Panc1 (cell line): ENCODE results near the gene PEX7. TPM values are rescaled to one million over a fixed set of nuclear protein-coding genes. Genes with fewer than 3 reads are reported as not detected.
"Not testable (repeated sequence)": the region's sequence is repeated elsewhere in the genome, so short reads cannot be mapped to it uniquely, and the experiment has no call there.

Source experiments
- ATAC-seq: fragments of 200-7000 bp; cut with Tn5 transposase; 2 replicates; pipeline ENCODE4 v1.9.1; 2020; ENCODE audit warnings: mild to moderate bottlenecking, moderate library complexity
- BruUV-seq: library from RNA; stranded (reverse); fragments of 400-500 nt; replicated peaks from 2 replicates; lab custom pipeline; 2021; lab: Mats Ljungman, UMichigan
- CTCF ChIA-PET: fragments of 300-600 bp; sonication (Branson Sonifier 250); formaldehyde crosslinking; loops from one replicate; lab custom pipeline; 2022; ENCODE audit warnings: antibody characterized with exemption; lab: Charles Lee
- POLR2A ChIA-PET: fragments of 300-600 bp; sonication (Branson Sonifier 250); formaldehyde crosslinking; loops from one replicate; lab custom pipeline; 2022; ENCODE audit warnings: antibody characterized with exemption; lab: Charles Lee
- DNase-seq: peaks from one replicate; pipeline ENCODE4 v3.0.0-alpha.2; 2010; ENCODE audit warnings: low read depth, low spot score
- H3K27ac ChIP-seq: 2 replicates; pipeline ENCODE4 v1.5.1; 2011; ENCODE audit warnings: mild to moderate bottlenecking, low read length, inconsistent platforms
- H3K27me3 ChIP-seq: fragments of 200-500 bp; sonication (Bioruptor generic); 2 replicates; pipeline ENCODE4 v1.6.0; 2014; ENCODE audit warnings: low read length, inconsistent platforms; ENCODE audit not compliant: control insufficient read depth, insufficient read depth
- H3K36me3 ChIP-seq: fragments of 200-500 bp; sonication (Bioruptor generic); 2 replicates; pipeline ENCODE4 v1.5.1; 2014; ENCODE audit warnings: inconsistent platforms, mild to moderate bottlenecking, low read length, moderate library complexity; ENCODE audit not compliant: control insufficient read depth, insufficient read depth
- H3K4me1 ChIP-seq: 2 replicates; pipeline ENCODE4 v1.5.1; 2011; ENCODE audit warnings: inconsistent platforms, mild to moderate bottlenecking, low read length, moderate library complexity; ENCODE audit not compliant: control insufficient read depth, insufficient read depth
- H3K4me3 ChIP-seq, 2 experiments: 2 replicates each; pipeline ENCODE4 v1.5.1; 2011 to 2012; ENCODE audit warnings: low read depth in 2 of 2, low read length in 2 of 2, mild to moderate bottlenecking in 2 of 2, inconsistent platforms in 1 of 2, moderate library complexity in 1 of 2
- H3K9me3 ChIP-seq: fragments of 200-500 bp; sonication (Bioruptor generic); 2 replicates; pipeline ENCODE4 v1.5.1; 2014; ENCODE audit warnings: low read depth, mild to moderate bottlenecking, inconsistent platforms, low read length, moderate library complexity; ENCODE audit not compliant: control insufficient read depth, insufficient read depth
- POLR2AphosphoS5 ChIP-seq: IDR thresholded peaks from 2 replicates; pipeline ENCODE4 v1.6.1; 2012; ENCODE audit warnings: mild to moderate bottlenecking, low read depth, low read length, moderate library complexity
- SIN3A ChIP-seq: IDR thresholded peaks from 2 replicates; pipeline ENCODE4 v1.6.1; 2012; ENCODE audit warnings: low read depth, mild to moderate bottlenecking, low read length, moderate library complexity, borderline replicate concordance; ENCODE audit not compliant: insufficient read depth
- TCF7L2 ChIP-seq: IDR thresholded peaks from 2 replicates; pipeline ENCODE4 v1.6.1; 2011; ENCODE audit warnings: mild to moderate bottlenecking, low read depth, low read length, inconsistent platforms
- in situ Hi-C: cut with HindIII; loops from 2 replicates; pipeline ENCODE4 v1.10.0; 2016; ENCODE audit warnings: low sequenced_read_pairs, low pct_unique_long_range_greater_than_20kb
- intact Hi-C: fragments of 100-400 bp; cut with micrococcal nuclease; formaldehyde crosslinking; loops from one replicate; pipeline ENCODE4 v1.10.0; 2022; ENCODE audit not compliant: unreplicated experiment
- total RNA-seq: library from RNA; stranded (reverse); gene quantifications from one replicate; pipeline ENCODE4 v1.2.1, GENCODE V29; 2021; ENCODE audit not compliant: unreplicated experiment
- TF ChIP-seq, protein P1 (sequence below), 2 experiments: IDR thresholded peaks; 2 replicates each; pipeline ENCODE4 v1.6.1; 2011 to 2012; ENCODE audit warnings: low read depth in 2 of 2, control low read depth in 1 of 2, low read length in 1 of 2, mild to moderate bottlenecking in 1 of 2, moderate library complexity in 1 of 2; ENCODE audit not compliant: insufficient read depth in 1 of 2
- TF ChIP-seq, protein P2 (sequence below): fragments of 450-650 bp; IDR thresholded peaks from 2 replicates; pipeline ENCODE4 v1.5.1; 2017; ENCODE audit warnings: mild to moderate bottlenecking

Gene PEX7
- total RNA-seq, 1 experiment from 2014 or later: 8.8 TPM

GRCh38 chr6:136812174-136812573 lies 10.2 kb upstream of the PEX7 start:
- no peaks in the 10 kb centered on the region for H3K27me3 ChIP-seq
- no peaks in the 10 kb centered on the region for H3K4me1 ChIP-seq
- ATAC-seq (no peak), DNase-seq (no peak)
- in situ Hi-C loops (no loop called here), intact Hi-C loops (no loop called here)
- ChIA-PET CTCF (no interaction called here), POLR2A (no interaction called here)
- no TSS peak for BruUV-seq
- no peaks in the 10 kb centered on the region for H3K9me3 ChIP-seq
- no peak overlapping the region for H3K27ac ChIP-seq
- H3K36me3 ChIP-seq: no peaks in the 10 kb centered on the region
- no peak overlapping the region for H3K4me3 ChIP-seq
- TF ChIP-seq, protein P1, sequence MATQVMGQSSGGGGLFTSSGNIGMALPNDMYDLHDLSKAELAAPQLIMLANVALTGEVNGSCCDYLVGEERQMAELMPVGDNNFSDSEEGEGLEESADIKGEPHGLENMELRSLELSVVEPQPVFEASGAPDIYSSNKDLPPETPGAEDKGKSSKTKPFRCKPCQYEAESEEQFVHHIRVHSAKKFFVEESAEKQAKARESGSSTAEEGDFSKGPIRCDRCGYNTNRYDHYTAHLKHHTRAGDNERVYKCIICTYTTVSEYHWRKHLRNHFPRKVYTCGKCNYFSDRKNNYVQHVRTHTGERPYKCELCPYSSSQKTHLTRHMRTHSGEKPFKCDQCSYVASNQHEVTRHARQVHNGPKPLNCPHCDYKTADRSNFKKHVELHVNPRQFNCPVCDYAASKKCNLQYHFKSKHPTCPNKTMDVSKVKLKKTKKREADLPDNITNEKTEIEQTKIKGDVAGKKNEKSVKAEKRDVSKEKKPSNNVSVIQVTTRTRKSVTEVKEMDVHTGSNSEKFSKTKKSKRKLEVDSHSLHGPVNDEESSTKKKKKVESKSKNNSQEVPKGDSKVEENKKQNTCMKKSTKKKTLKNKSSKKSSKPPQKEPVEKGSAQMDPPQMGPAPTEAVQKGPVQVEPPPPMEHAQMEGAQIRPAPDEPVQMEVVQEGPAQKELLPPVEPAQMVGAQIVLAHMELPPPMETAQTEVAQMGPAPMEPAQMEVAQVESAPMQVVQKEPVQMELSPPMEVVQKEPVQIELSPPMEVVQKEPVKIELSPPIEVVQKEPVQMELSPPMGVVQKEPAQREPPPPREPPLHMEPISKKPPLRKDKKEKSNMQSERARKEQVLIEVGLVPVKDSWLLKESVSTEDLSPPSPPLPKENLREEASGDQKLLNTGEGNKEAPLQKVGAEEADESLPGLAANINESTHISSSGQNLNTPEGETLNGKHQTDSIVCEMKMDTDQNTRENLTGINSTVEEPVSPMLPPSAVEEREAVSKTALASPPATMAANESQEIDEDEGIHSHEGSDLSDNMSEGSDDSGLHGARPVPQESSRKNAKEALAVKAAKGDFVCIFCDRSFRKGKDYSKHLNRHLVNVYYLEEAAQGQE (IDR thresholded peaks at IDR 0.05; ENCODE audit: insufficient read depth in 1 of 2, low read depth in 2 of 2, low read length in 1 of 2): no peak
- TF ChIP-seq POLR2AphosphoS5 (no peak), TCF7L2 (no peak), SIN3A (no peak)
- TF ChIP-seq, protein P2, sequence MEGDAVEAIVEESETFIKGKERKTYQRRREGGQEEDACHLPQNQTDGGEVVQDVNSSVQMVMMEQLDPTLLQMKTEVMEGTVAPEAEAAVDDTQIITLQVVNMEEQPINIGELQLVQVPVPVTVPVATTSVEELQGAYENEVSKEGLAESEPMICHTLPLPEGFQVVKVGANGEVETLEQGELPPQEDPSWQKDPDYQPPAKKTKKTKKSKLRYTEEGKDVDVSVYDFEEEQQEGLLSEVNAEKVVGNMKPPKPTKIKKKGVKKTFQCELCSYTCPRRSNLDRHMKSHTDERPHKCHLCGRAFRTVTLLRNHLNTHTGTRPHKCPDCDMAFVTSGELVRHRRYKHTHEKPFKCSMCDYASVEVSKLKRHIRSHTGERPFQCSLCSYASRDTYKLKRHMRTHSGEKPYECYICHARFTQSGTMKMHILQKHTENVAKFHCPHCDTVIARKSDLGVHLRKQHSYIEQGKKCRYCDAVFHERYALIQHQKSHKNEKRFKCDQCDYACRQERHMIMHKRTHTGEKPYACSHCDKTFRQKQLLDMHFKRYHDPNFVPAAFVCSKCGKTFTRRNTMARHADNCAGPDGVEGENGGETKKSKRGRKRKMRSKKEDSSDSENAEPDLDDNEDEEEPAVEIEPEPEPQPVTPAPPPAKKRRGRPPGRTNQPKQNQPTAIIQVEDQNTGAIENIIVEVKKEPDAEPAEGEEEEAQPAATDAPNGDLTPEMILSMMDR: no peak

- H3K27me3 ChIP-seq, H3K4me1 ChIP-seq, H3K36me3 ChIP-seq, H3K27ac ChIP-seq, POLR2A ChIA-PET, CTCF ChIA-PET, H3K4me3 ChIP-seq, H3K9me3 ChIP-seq, ATAC-seq, in situ Hi-C loops, DNase-seq, intact Hi-C loops, BruUV-seq: not testable (repeated sequence)
Measured at GRCh38 chr6:136815608-136816007, 6.8 kb upstream of the PEX7 start.

GRCh38 chr6:136816656-136817055 lies 5.7 kb upstream of the PEX7 start:
- in situ Hi-C loops: no loop called here
- CTCF ChIA-PET: no interaction called here
- no peak for ATAC-seq

More at GRCh38 chr6:136816656-136817055, 5.7 kb upstream of the PEX7 start:
- H3K27me3 ChIP-seq: no peaks in the 10 kb centered on the region
- TF ChIP-seq SIN3A: no peak
- no peak for TF ChIP-seq TCF7L2
- TF ChIP-seq, protein P2: no peak
- no peak for TF ChIP-seq POLR2AphosphoS5
- TF ChIP-seq, protein P1 (IDR thresholded peaks at IDR 0.05; ENCODE audit: insufficient read depth in 1 of 2, low read depth in 2 of 2, low read length in 1 of 2): no peak
- POLR2A ChIA-PET: no interaction called here
- no peaks in the 10 kb centered on the region for H3K36me3 ChIP-seq
- no peaks in the 10 kb centered on the region for H3K9me3 ChIP-seq
- peaks cover under 1% of the 10 kb centered on the region; the same call in 1 of the 2 replicates for H3K4me1 ChIP-seq
- no peak overlapping the region for H3K4me3 ChIP-seq
- no peak overlapping the region for H3K27ac ChIP-seq
- intact Hi-C loops: no loop called here
- no peak for DNase-seq
- no TSS peak for BruUV-seq
